Adipocyte (in vitro differentiated cells): ENCODE measurements around the gene RPUSD4.

ENCODE experiments used
- DNase-seq: peaks from one replicate; pipeline ENCODE4 v3.0.0-alpha.2; 2015; ENCODE audit warnings: low read depth
- H3K27me3 ChIP-seq: replicated peaks from 2 replicates; pipeline ENCODE4 v1.7.0; 2013; ENCODE audit warnings: mild to moderate bottlenecking, low read length, moderate library complexity; ENCODE audit not compliant: control insufficient read depth, insufficient read depth
- H3K36me3 ChIP-seq: 2 replicates; pipeline ENCODE4 v1.7.0; 2013; ENCODE audit warnings: low read length, mild to moderate bottlenecking, moderate library complexity; ENCODE audit not compliant: control insufficient read depth, insufficient read depth, severe bottlenecking
- H3K4me1 ChIP-seq: 2 replicates; pipeline ENCODE4 v1.7.0; 2013; ENCODE audit warnings: mild to moderate bottlenecking, low read length, moderate library complexity; ENCODE audit not compliant: control insufficient read depth, insufficient read depth
- H3K4me3 ChIP-seq: 2 replicates; pipeline ENCODE4 v1.7.0; 2013; ENCODE audit warnings: mild to moderate bottlenecking, low read length, moderate library complexity
- H3K9ac ChIP-seq: 2 replicates; pipeline ENCODE4 v1.7.0; 2013; ENCODE audit warnings: mild to moderate bottlenecking, low read length, moderate library complexity
- H3K9me3 ChIP-seq: 2 replicates; pipeline ENCODE4 v1.7.0; 2013; ENCODE audit warnings: mild to moderate bottlenecking, low read length, moderate library complexity; ENCODE audit not compliant: control insufficient read depth

The RPUSD4 gene

GRCh38 chr11:126229858-126230540 lies 18.5 kb upstream of the RPUSD4 start:
- DNase-seq: no peak

GRCh38 chr11:126226334-126227084 lies 15.1 kb upstream of the RPUSD4 start:
- H3K9me3 ChIP-seq: no peaks in the 10 kb centered on the region
- no peak overlapping the region for H3K9ac ChIP-seq
- no peaks in the 10 kb centered on the region for H3K27me3 ChIP-seq
- H3K4me3 ChIP-seq: no peak overlapping the region
- no peaks in the 10 kb centered on the region for H3K4me1 ChIP-seq
- no peak for DNase-seq
- peaks cover 15% of the 10 kb centered on the region for H3K36me3 ChIP-seq

More at GRCh38 chr11:126229858-126230540, 18.5 kb upstream of the RPUSD4 start:
- Histone ChIP-seq H3K9ac (no peak overlapping the region), H3K4me3 (no peak overlapping the region), H3K4me1 (peaks cover 6% of the 10 kb centered on the region), H3K9me3 (no peaks in the 10 kb centered on the region), H3K27me3 (no peaks in the 10 kb centered on the region), H3K36me3 (peaks cover 18% of the 10 kb centered on the region)

- H3K4me3 ChIP-seq: no peak overlapping the region
- DNase-seq: no peak
- peaks cover 5% of the 10 kb centered on the region for H3K36me3 ChIP-seq
- no peaks in the 10 kb centered on the region for H3K9me3 ChIP-seq
- no peaks in the 10 kb centered on the region for H3K4me1 ChIP-seq
- no peak overlapping the region for H3K9ac ChIP-seq
- no peaks in the 10 kb centered on the region for H3K27me3 ChIP-seq
Observed at GRCh38 chr11:126225295-126225665, 13.8 kb upstream of the RPUSD4 start.

GRCh38 chr11:126224647-126225294 lies 13.3 kb upstream of the RPUSD4 start:
- Histone ChIP-seq H3K4me1 (no peaks in the 10 kb centered on the region), H3K4me3 (no peak overlapping the region), H3K9ac (no peak overlapping the region), H3K9me3 (no peaks in the 10 kb centered on the region), H3K27me3 (no peaks in the 10 kb centered on the region), H3K36me3 (peaks cover 3% of the 10 kb centered on the region)
- DNase-seq: no peak

GRCh38 chr11:126219547-126219946 lies 8.1 kb upstream of the RPUSD4 start:
- Histone ChIP-seq H3K9ac (no peak overlapping the region), H3K36me3 (no peaks in the 10 kb centered on the region), H3K4me1 (peaks cover 6% of the 10 kb centered on the region), H3K9me3 (no peaks in the 10 kb centered on the region), H3K27me3 (no peaks in the 10 kb centered on the region), H3K4me3 (no peak overlapping the region)
- no peak for DNase-seq

GRCh38 chr11:126217491-126217890 lies 6.0 kb upstream of the RPUSD4 start:
- Histone ChIP-seq H3K9me3 (no peaks in the 10 kb centered on the region), H3K9ac (no peak overlapping the region), H3K4me3 (no peak overlapping the region), H3K27me3 (no peaks in the 10 kb centered on the region), H3K36me3 (no peaks in the 10 kb centered on the region), H3K4me1 (peaks cover 19% of the 10 kb centered on the region)
- DNase-seq: no peak

GRCh38 chr11:126216526-126217305 lies 5.3 kb upstream of the RPUSD4 start:
- Histone ChIP-seq H3K9ac (no peak overlapping the region), H3K4me3 (no peak overlapping the region), H3K27me3 (no peaks in the 10 kb centered on the region), H3K9me3 (no peaks in the 10 kb centered on the region), H3K4me1 (peaks cover 24% of the 10 kb centered on the region), H3K36me3 (no peaks in the 10 kb centered on the region)
- no peak for DNase-seq

- peaks cover 29% of the 10 kb centered on the region for H3K4me1 ChIP-seq
- no peak for DNase-seq
- no peaks in the 10 kb centered on the region for H3K36me3 ChIP-seq
- no peak overlapping the region for H3K4me3 ChIP-seq
- no peak overlapping the region for H3K9ac ChIP-seq
- H3K9me3 ChIP-seq: no peaks in the 10 kb centered on the region
- H3K27me3 ChIP-seq: no peaks in the 10 kb centered on the region
Observed at GRCh38 chr11:126214841-126215240, 3.4 kb upstream of the RPUSD4 start.

GRCh38 chr11:126214441-126214840 lies 3.0 kb upstream of the RPUSD4 start:
- Histone ChIP-seq H3K9me3 (no peaks in the 10 kb centered on the region), H3K9ac (no peak overlapping the region), H3K4me1 (peaks cover 29% of the 10 kb centered on the region), H3K4me3 (no peak overlapping the region), H3K36me3 (peaks cover 1% of the 10 kb centered on the region), H3K27me3 (no peaks in the 10 kb centered on the region)
- peak; percentile 3 for DNase-seq

- peak; percentile 42 for DNase-seq
- Histone ChIP-seq H3K4me1 (peaks cover 29% of the 10 kb centered on the region), H3K36me3 (peaks cover 18% of the 10 kb centered on the region), H3K27me3 (no peaks in the 10 kb centered on the region), H3K9me3 (no peaks in the 10 kb centered on the region), H3K9ac (peak overlapping the region; percentile 93), H3K4me3 (peak overlapping the region; percentile 98)
Observed at GRCh38 chr11:126212089-126212660, 725 bp upstream of the RPUSD4 start.
